Naive thymus-derived CD4-positive, alpha-beta T cell (primary cell): ENCODE data around the gene ARMC8. TPM values are rescaled to one million over a fixed set of nuclear protein-coding genes. Genes with fewer than 3 reads are reported as not detected.

Experiments
- ATAC-seq: fragments of 150-1000 bp; cut with Tn5 transposase; 2 replicates; pipeline ENCODE4 v1.10.0; 2021; ENCODE audit warnings: mild to moderate bottlenecking, moderate library complexity
- CTCF ChIA-PET: fragments of 350-600 bp; sonication (Branson Sonifier 250); formaldehyde crosslinking; loops from one replicate; lab custom pipeline; 2021; ENCODE audit warnings: antibody characterized with exemption; lab: Charles Lee
- POLR2A ChIA-PET: fragments of 350-600 bp; sonication (Branson Sonifier 250); formaldehyde crosslinking; loops from one replicate; lab custom pipeline; 2021; ENCODE audit warnings: antibody characterized with exemption, inconsistent platforms; lab: Charles Lee
- DNase-seq, 9 donors: peaks; one replicate each; pipeline versions ENCODE4 v3.0.0 to v3.0.0-alpha.2; 2020 to 2022; ENCODE audit warnings: mixed read lengths in 1 of 9
- H3K27ac ChIP-seq: one replicate; pipeline ENCODE4 v1.7.0; 2013; ENCODE audit warnings: mild to moderate bottlenecking, low read depth, low read length, moderate library complexity
- H3K27me3 ChIP-seq, 2 donors: one replicate each; pipeline ENCODE4 v1.7.0; 2013; ENCODE audit warnings: low read length in 2 of 2, mild to moderate bottlenecking in 2 of 2, moderate library complexity in 2 of 2; ENCODE audit not compliant: control insufficient read depth in 2 of 2, insufficient read depth in 2 of 2
- H3K36me3 ChIP-seq, 3 experiments: 1 replicate in 2 of 3; 2 replicates in 1 of 3; pipeline ENCODE4 v1.7.0; 2013; ENCODE audit warnings: low read length in 3 of 3, mild to moderate bottlenecking in 3 of 3, moderate library complexity in 1 of 3; ENCODE audit not compliant: insufficient read depth in 3 of 3, control insufficient read depth in 2 of 3
- H3K4me1 ChIP-seq, 2 donors: one replicate each; pipeline ENCODE4 v1.7.0; 2013; ENCODE audit warnings: low read length in 2 of 2, mild to moderate bottlenecking in 2 of 2, moderate library complexity in 1 of 2; ENCODE audit not compliant: control insufficient read depth in 2 of 2, insufficient read depth in 2 of 2
- H3K4me3 ChIP-seq: 2 replicates; pipeline ENCODE4 v1.7.0; 2013; ENCODE audit warnings: mild to moderate bottlenecking, low read length
- H3K9me3 ChIP-seq, 3 experiments: 1 replicate in 2 of 3; 2 replicates in 1 of 3; pipeline ENCODE4 v1.7.0; 2013; ENCODE audit warnings: low read length in 3 of 3; ENCODE audit not compliant: control insufficient read depth in 2 of 3
- H3K27ac Mint-ChIP-seq, 9 donors: one replicate each; pipeline ENCODE4 v1.8.0; 2020 to 2022; ENCODE audit warnings: mixed read lengths in 9 of 9, mild to moderate bottlenecking in 8 of 9, moderate library complexity in 5 of 9, inconsistent platforms in 2 of 9
- H3K27me3 Mint-ChIP-seq, 5 donors: one replicate each; pipeline ENCODE4 v1.8.0; 2021 to 2022; ENCODE audit warnings: mixed read lengths in 5 of 5, mild to moderate bottlenecking in 1 of 5
- H3K36me3 Mint-ChIP-seq, 5 donors: one replicate each; pipeline ENCODE4 v1.8.0; 2020 to 2022; ENCODE audit warnings: mixed read lengths in 5 of 5, mild to moderate bottlenecking in 3 of 5, inconsistent platforms in 1 of 5
- H3K4me1 Mint-ChIP-seq, 7 donors: one replicate each; pipeline ENCODE4 v1.8.0; 2020 to 2022; ENCODE audit warnings: mixed read lengths in 7 of 7, mild to moderate bottlenecking in 3 of 7, inconsistent platforms in 1 of 7
- H3K4me3 Mint-ChIP-seq, 10 donors: one replicate each; pipeline ENCODE4 v1.8.0; 2020 to 2022; ENCODE audit warnings: mild to moderate bottlenecking in 10 of 10, mixed read lengths in 10 of 10, moderate library complexity in 6 of 10, inconsistent platforms in 2 of 10
- H3K9me3 Mint-ChIP-seq, 11 donors: one replicate each; pipeline ENCODE4 v1.8.0; 2020 to 2022; ENCODE audit warnings: mixed read lengths in 11 of 11, mild to moderate bottlenecking in 4 of 11, inconsistent platforms in 1 of 11, moderate library complexity in 1 of 11
- intact Hi-C, 2 donors: fragments of 100-400 bp; cut with micrococcal nuclease; formaldehyde crosslinking; loops; one replicate each; pipeline ENCODE4 v1.15.1; 2023
- polyA plus RNA-seq, 2 donors: library from polyadenylated mRNA; unstranded; fragments of 300-500 nt; fragmentation: Illumina TruSeq; gene quantifications; one replicate each; pipeline ENCODE4 v1.2.3, GENCODE V29; 2021
- total RNA-seq, 6 experiments: library from RNA in 5 of 6; stranded (reverse) in 5 of 6; gene quantifications; 1 replicate in 5 of 6; 2 replicates in 1 of 6; pipeline ENCODE4 v1.2.3 and lab custom pipeline; 2021 to 2026

ARMC8 gene
- total and polyA plus RNA-seq, 7 experiments from 2014 or later: 43.3 to 72.3 (median 65.2) TPM

DNA sequence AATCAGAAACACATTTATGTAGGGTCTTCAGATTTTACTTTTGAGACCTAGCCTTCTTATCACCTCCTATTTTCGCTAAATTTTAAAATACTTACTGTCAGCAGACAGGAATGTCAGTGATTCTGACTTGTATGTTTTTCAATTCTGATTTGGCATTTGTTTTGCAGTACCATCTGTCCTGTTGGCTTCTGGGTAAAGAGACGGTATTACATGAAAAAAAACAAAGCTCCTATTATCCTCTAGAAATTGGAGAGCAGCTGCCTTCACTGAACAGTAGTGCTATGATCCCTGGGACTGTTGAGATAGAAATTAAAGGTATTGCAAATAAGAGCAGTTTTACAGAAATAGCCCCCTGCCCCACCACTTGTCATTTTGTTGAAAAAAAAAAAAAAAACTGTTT, 8.4 kb downstream of the ARMC8 start:
- POLR2A ChIA-PET: no interaction called here
- H3K4me1 Mint-ChIP-seq: peaks cover 22 to 67% (median 57%) of the 10 kb centered on the region in 7 donors
- H3K27me3 Mint-ChIP-seq: no peaks in the 10 kb centered on the region

DNA sequence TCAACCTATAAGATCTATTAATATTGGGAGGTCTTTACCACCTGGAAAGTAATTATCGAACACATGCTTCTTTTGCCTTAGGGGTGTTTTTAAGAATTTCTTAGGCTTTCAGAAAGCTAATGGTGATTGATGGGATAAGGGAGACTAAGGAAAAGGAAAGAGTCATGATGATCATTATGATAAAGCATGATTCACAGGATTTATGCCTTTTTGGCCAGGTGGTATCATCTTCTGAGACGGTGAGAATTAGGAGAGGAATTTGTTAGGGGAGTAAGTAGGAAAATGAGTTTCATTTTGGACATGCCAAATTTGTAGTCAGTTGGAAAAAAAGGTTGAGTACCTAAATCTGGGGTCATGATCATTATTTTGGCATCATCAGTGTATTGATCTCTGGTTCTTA, 8.9 kb downstream of the ARMC8 start:
- H3K4me1 ChIP-seq: no peaks in the 10 kb centered on the region
- intact Hi-C loops: no loop called here
- ATAC-seq (no peak), DNase-seq (no peak)
- H3K27ac ChIP-seq: no peak overlapping the region
- peaks cover 0 to 9% (median 0%) of the 10 kb centered on the region in 3 experiments for H3K36me3 ChIP-seq
- no peaks in the 10 kb centered on the region for H3K9me3 ChIP-seq
- H3K4me1 Mint-ChIP-seq: peaks cover 19 to 66% (median 52%) of the 10 kb centered on the region in 7 donors
- H3K36me3 Mint-ChIP-seq: peaks cover 0 to 19% (median 16%) of the 10 kb centered on the region in 5 donors
- H3K27ac Mint-ChIP-seq: no peak overlapping the region
- ChIA-PET POLR2A (interaction anchor here (0.6 kb wide), 1 partner anchor 20 kb away, joined by 3 read pairs; no protein-coding TSS in a partner anchor), CTCF (no interaction called here)
- H3K4me3 Mint-ChIP-seq: no peak overlapping the region
- H3K4me3 ChIP-seq: no peak overlapping the region
- H3K9me3 Mint-ChIP-seq: no peaks in the 10 kb centered on the region
- no peaks in the 10 kb centered on the region for H3K27me3 ChIP-seq
- H3K27me3 Mint-ChIP-seq: no peaks in the 10 kb centered on the region

More for the DNA sequence above, 8.4 kb downstream of the ARMC8 start:
- Histone ChIP-seq H3K27me3 (no peaks in the 10 kb centered on the region), H3K4me3 (no peak overlapping the region), H3K4me1 (no peaks in the 10 kb centered on the region), H3K27ac (no peak overlapping the region), H3K9me3 (no peaks in the 10 kb centered on the region), H3K36me3 (peaks cover 0 to 9% (median 0%) of the 10 kb centered on the region in 3 experiments)
- no peak for ATAC-seq
- intact Hi-C loops: loop anchor here in 1 of 2 donors (2.0 kb wide), 1 partner anchor 17 kb away; no protein-coding TSS in a partner anchor
- no peak for DNase-seq
- H3K9me3 Mint-ChIP-seq: no peaks in the 10 kb centered on the region
- no peak overlapping the region for H3K4me3 Mint-ChIP-seq
- CTCF ChIA-PET: interaction anchor here (0.7 kb wide), 1 partner anchor 16 kb away, joined by 4 read pairs; no protein-coding TSS in a partner anchor
- peaks cover 0 to 24% (median 16%) of the 10 kb centered on the region in 5 donors for H3K36me3 Mint-ChIP-seq
- no peak overlapping the region for H3K27ac Mint-ChIP-seq

DNA sequence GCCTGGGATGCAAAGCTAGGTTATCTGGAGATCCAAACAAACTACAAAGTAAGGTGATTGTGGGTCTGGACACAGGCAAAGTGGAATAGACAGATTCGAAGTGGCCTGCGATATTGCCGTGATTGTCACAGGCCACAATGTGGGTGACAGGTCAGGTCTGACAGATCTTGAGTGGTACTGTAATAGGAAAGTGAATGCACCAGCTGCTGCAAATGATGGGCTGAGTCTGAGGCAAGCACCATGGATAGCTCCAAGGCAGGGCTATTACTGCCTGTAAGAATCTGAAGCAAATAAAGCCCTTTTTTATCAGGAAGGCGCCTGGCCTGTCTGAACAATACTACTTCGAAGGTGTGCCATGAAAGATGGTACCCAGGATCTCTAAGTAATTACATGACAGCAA, 10.0 kb downstream of the ARMC8 start:
- no peak for DNase-seq
- H3K27ac ChIP-seq: no peak overlapping the region
- no peak overlapping the region for H3K4me3 ChIP-seq
- Mint-ChIP-seq H3K36me3 (peaks cover 0 to 20% (median 11%) of the 10 kb centered on the region in 5 donors), H3K4me3 (peak overlapping the region in 1 of 10 donors; percentile 23), H3K27ac (no peak overlapping the region), H3K9me3 (no peaks in the 10 kb centered on the region), H3K27me3 (no peaks in the 10 kb centered on the region), H3K4me1 (peaks cover 17 to 66% (median 53%) of the 10 kb centered on the region in 7 donors)
- CTCF ChIA-PET: interaction anchor here (0.7 kb wide), 1 partner anchor 261 kb away, joined by 5 read pairs; no protein-coding TSS in a partner anchor
- peak; percentile 34 for ATAC-seq
- POLR2A ChIA-PET: no interaction called here
- intact Hi-C loops: no loop called here
- H3K4me1 ChIP-seq: no peaks in the 10 kb centered on the region
- H3K36me3 ChIP-seq: peaks cover 0 to 9% (median 0%) of the 10 kb centered on the region in 3 experiments
- no peaks in the 10 kb centered on the region for H3K27me3 ChIP-seq
- no peaks in the 10 kb centered on the region for H3K9me3 ChIP-seq

DNA sequence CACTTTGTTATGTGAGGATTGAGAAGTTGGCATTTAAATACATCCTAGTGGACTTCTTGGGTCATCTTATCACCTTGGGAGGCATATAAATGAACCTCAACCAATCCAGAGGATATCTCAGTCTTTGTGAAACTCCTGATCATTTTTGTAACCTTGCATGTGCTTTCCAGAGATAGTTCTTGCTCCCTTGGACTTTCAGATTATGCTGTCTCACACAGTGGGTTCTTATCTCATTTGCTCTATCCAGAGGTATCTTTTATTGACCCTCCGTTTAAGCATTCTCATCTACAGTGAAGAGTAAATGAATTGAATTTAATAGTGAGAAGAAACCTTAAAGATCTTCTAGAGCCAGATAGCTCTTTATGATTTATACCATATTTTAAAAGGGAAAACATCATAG, 10.4 kb downstream of the ARMC8 start:
- Mint-ChIP-seq H3K27ac (no peak overlapping the region), H3K9me3 (no peaks in the 10 kb centered on the region), H3K4me1 (peaks cover 17 to 68% (median 56%) of the 10 kb centered on the region in 7 donors), H3K27me3 (no peaks in the 10 kb centered on the region), H3K36me3 (peaks cover 0 to 21% (median 11%) of the 10 kb centered on the region in 5 donors), H3K4me3 (no peak overlapping the region)
- H3K9me3 ChIP-seq: no peaks in the 10 kb centered on the region
- no peak for DNase-seq
- H3K27ac ChIP-seq: no peak overlapping the region
- peaks cover 0 to 7% (median 0%) of the 10 kb centered on the region in 3 experiments for H3K36me3 ChIP-seq
- no peak overlapping the region for H3K4me3 ChIP-seq
- intact Hi-C loops: no loop called here
- H3K27me3 ChIP-seq: no peaks in the 10 kb centered on the region
- ATAC-seq: no peak
- H3K4me1 ChIP-seq: no peaks in the 10 kb centered on the region
- ChIA-PET CTCF (no interaction called here), POLR2A (no interaction called here)

DNA sequence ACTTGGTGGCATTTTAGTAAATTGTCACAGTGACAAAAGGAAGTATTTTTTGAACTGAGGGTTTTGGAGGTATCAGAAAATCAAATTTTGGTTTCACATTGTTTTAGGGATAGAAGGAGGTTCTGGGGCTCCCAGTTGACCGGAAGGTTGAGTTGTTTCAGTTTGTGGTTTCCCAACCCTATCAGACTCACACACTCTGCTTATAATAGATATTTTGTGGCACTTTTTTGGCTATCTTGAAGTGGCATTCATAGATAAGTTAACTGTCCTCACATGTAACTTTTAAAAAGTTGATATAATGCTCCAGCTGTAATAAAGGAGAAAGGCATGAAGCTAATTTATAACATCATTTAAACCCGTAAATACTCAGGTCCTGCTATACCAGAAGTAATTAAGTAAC, 12.8 kb downstream of the ARMC8 start:
- H3K27ac ChIP-seq: no peak overlapping the region

DNA sequence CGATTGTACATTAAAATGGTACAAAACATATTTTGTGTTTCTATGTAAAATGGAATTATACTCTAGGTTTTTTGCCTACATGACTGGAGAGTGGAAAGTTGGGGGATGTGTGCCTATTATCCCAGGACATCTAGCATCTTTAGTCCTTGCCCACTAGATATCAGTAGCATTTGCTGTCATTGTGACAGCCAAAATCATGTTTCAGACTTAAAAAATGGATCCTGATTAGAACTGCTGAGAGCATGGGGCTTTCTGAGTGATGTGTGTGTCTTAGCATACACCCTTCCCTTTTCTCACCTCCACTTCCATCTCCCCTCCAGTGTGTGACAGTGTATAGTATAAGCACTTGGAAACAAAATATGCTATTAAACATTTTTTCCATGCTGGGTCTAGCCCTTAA, 13.3 kb downstream of the ARMC8 start:
- Histone ChIP-seq H3K27me3 (no peaks in the 10 kb centered on the region), H3K27ac (no peak overlapping the region), H3K4me3 (no peak overlapping the region), H3K4me1 (no peaks in the 10 kb centered on the region), H3K36me3 (peaks cover 0 to 3% (median 0%) of the 10 kb centered on the region in 3 experiments), H3K9me3 (no peaks in the 10 kb centered on the region)
- CTCF ChIA-PET: no interaction called here
- DNase-seq (no peak), ATAC-seq (no peak)
- Mint-ChIP-seq H3K36me3 (peaks cover 0 to 32% (median 13%) of the 10 kb centered on the region in 5 donors), H3K27me3 (no peaks in the 10 kb centered on the region), H3K4me1 (peaks cover 20 to 81% (median 74%) of the 10 kb centered on the region in 7 donors), H3K9me3 (no peaks in the 10 kb centered on the region), H3K27ac (no peak overlapping the region), H3K4me3 (no peak overlapping the region)
- intact Hi-C loops: no loop called here
- POLR2A ChIA-PET: no interaction called here

More for the DNA sequence above, 12.8 kb downstream of the ARMC8 start:
- ChIA-PET CTCF (no interaction called here), POLR2A (no interaction called here)
- no peaks in the 10 kb centered on the region for H3K9me3 ChIP-seq
- H3K36me3 ChIP-seq: peaks cover 0 to 5% (median 0%) of the 10 kb centered on the region in 3 experiments
- H3K4me3 ChIP-seq: no peak overlapping the region
- Mint-ChIP-seq H3K9me3 (no peaks in the 10 kb centered on the region), H3K4me1 (peaks cover 20 to 79% (median 72%) of the 10 kb centered on the region in 7 donors), H3K36me3 (peaks cover 0 to 30% (median 13%) of the 10 kb centered on the region in 5 donors), H3K4me3 (peak overlapping the region in 2 of 10 donors; percentile 4 to 20), H3K27me3 (no peaks in the 10 kb centered on the region), H3K27ac (no peak overlapping the region)
- H3K27me3 ChIP-seq: no peaks in the 10 kb centered on the region
- DNase-seq (no peak), ATAC-seq (peak; percentile 44)
- intact Hi-C loops: no loop called here
- H3K4me1 ChIP-seq: no peaks in the 10 kb centered on the region
